Activated CD8-positive, alpha-beta memory T cell treated with anti-CD3 and anti-CD28 coated beads, Interleukin-2, amount 50 U/mL, for 24 hours (primary cell): ENCODE results near the gene ARID3A.

ENCODE experiments used
- DNase-seq: peaks from one replicate; pipeline ENCODE4 v3.0.0-alpha.2; 2020; ENCODE audit errors: extremely low read depth

Gene ARID3A

DNA sequence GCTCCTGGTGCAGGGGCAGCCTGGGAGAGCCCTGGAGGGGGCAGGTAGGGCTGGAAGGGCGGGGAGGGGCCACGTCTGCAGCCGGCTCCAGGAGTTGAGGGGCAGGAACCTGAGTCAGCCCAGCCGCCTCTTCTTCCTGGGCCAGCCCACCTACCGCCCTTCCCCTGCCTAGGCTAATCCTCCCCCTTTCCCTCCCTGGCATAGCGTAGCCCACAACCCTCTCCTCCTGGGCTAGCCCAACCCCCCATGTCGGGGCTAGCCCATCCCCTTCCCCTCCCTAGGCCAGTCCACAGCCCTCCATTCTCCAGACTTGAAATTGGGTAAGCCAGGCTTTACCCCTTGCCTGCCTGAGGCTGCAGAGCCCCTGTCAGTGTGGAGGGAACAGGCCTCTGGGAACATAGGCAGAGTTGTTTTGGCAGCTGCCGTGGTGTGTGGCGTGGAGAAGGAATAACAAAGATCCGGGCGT, 37.7 kb downstream of the ARID3A start:
- no peak for DNase-seq

DNA sequence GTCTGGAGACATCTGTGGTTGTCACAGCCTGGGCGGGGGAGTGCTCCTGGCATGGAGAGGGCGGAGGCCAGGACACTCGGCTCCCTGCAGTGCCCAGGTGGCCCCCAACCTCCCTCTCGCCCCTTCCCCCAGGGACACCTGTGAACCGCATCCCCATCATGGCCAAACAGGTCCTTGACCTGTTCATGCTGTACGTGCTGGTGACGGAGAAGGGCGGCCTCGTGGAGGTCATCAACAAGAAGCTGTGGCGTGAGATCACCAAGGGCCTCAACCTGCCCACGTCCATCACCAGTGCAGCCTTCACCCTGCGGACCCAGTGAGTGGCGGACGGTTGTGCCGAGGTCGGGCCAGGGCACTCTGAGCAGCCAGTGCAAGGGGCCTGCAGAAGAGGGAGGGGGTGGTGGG, 38.3 kb downstream of the ARID3A start:
- DNase-seq = no peak

DNA sequence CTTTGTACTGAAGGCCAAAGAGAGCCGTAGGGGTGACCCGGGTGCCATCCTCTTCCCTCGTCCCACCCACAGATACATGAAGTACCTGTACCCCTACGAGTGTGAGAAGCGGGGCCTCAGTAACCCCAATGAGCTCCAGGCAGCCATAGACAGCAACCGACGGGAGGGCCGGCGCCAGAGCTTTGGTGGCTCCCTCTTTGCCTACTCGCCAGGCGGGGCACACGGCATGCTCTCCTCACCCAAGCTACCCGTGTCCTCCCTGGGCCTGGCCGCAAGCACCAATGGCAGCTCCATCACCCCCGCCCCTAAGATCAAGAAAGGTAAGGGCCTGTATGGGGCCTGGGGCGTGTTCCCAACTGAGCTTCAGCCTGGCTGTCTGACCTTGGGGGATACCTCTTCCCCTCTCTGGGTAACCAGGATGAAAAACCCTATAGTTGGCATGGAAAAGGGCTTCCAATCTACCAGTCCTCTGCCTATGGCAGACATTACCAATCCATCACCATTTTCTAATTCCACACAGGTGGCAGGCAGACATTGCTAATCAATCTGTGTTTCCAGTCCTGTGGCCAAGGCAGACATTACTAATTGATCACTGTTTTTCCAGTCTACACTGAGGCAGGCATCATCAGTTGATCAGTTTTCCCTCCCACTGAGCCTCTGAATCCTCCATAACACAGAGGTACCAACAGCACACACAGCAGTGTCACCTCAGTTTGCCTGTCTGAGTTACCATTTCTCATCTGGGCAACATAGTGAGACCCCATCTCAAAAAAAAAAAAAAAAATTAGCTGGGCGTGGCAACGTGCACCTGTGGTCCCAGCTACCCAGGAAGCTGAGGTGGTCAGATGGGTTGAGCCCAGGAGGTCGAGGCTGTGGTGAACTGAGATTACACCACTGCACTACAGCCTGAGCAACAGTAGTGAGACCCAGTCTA, 39.2 kb downstream of the ARID3A start:
- no peak for DNase-seq

DNA sequence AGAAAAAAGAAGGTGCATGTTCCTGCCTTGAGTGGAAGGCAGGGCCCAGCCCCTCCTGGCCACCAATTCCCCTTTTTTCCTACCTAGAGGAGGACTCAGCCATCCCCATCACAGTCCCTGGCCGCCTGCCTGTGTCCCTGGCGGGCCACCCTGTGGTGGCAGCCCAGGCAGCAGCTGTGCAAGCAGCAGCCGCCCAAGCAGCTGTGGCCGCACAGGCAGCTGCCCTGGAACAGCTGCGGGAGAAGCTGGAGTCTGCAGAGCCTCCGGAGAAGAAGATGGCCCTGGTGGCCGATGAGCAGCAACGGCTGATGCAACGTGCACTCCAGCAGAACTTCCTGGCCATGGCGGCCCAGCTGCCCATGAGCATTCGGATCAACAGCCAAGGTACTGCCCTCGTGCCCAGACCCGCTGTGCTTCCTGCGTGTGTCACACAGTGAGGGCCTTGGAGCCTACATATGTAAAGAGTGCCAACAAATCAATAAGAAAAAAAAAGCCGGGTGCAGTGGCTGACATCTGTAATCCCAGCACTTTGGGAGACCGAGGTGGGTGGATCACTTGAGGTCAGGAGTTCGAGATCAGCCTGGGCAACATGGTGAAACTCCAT, 40.8 kb downstream of the ARID3A start:
- no peak for DNase-seq

DNA sequence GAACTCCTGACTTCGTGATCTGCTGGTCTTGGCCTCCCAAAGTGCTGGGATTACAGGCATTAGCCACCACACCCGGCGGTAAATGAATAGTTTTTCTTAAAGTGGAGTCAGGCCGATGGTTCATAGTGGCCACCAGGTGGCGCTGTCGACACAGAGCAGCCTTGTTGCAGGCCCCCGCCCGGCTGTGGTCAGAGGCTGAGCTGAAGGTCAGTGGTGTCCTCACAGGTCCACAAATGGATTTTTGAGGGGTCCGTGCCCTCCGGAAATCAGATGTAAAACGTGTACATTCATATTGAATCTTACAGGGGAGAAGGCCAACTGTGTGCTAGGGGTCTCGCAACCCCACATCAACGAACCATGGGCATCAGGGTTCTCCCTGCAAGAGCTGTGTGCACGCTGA, 44.9 kb downstream of the ARID3A start:
- no peak for DNase-seq

DNA sequence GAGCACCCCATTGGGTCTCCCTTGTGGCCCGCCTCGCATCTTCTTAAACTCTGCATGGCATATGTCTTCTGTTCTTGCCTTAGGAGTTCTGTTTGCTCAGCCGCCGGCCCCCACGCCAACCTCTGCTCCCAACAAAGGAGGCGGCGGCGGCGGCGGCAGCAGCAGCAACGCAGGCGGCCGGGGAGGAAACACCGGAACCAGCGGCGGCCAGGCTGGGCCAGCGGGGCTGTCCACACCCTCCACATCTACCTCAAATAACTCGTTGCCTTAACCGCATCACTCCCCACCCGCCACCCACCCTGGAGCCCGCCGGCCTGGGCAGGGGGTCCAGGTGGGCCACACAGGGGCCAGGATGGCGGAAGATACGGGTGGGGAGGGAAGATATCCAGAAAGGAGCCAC, 46.0 kb downstream of the ARID3A start:
- DNase-seq = no peak

DNA sequence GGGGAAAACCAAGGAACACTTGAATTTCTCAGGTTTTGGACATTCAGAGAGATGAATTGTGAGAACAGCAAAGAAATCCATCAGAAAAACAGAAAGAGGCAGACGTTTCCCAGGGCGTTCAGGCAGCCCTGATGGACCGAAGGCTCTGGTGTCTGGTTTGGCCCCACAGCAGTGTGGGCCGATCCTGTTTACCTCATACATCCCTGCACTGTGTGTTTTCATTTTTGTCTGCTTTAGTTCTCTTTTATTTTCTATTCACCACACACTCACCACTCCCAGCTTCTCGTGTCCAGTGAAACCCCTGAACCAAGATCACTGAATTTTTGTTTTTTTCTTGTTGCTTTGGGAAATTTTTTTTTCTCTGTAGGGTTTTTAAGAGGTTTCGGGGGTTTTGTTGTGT, 46.4 kb downstream of the ARID3A start:
- no peak for DNase-seq

DNA sequence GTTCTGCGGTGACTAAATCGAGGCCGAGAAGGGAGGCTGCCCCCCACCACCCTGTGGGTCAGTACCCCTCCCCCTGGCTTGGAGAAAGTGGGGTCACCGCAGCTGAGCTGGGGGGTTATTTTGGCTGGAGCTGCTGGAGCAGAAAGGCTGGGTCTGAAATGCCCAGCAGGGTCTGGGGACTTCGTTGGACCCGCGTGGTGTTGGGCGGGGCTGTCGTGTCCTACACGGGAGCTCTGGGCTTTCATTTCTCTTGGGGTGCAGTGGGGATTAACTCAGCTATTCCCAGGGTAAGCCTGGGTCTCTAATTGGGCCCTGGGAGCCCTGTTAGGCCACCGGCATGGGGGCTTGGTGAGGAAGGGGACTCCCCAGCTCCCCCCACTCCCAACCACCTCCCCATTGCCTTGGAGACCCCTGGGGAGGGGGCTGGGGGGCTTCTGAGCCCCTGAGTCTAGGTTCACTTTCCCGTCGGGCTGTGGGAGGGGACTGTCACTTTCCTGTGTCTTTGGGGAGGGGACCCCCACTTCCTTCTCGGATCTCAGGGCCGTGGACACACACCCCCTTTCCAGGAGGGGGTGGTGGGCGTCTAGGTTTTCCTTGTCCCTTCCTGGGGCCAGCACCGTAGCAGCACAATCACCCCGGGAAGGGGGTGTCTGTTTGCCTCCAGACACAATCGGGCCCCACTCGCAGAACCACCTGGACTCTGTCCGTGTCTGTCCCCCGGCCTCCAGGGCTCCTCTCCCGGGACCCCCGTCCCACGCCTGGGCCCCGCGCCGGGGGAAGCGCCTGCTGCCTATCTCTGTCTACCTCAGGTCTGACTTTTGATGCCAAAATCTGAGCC, 48.1 kb downstream of the ARID3A start:
- DNase-seq = no peak

DNA sequence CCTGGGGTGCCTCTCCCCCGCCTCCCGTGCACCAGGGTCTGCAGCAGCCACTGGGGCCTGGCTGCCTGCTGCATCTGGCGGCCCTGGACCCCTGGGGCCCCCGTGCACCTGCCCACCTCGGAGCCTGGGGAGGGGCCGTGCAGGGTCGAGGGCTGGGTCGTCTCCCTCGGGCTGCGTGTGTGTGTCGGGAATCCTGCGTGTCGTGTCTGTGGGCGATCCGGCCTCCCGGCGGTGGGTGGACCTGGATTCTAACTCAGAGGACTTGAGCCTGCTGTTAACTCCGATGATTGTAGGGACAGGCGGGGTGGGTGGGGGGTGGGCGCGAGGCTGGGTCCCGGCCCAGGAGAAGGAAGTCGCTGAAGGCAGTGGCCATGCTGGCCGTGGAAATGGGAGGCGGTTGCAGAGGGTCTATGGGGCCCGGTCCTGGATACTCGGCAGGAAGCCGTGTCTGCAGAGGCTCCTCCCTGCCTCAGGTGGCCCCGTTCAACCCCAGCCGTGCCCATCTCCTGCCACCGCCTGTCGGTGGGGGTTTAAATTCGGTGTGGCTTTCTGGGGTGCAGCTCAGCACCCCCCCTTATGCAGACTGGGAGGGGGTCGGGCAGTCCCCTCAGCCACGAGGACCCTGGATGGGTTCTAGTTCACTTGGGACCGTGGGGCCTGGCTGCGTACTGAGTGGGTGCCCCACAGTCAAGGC, 48.9 kb downstream of the ARID3A start:
- DNase-seq = no peak

DNA sequence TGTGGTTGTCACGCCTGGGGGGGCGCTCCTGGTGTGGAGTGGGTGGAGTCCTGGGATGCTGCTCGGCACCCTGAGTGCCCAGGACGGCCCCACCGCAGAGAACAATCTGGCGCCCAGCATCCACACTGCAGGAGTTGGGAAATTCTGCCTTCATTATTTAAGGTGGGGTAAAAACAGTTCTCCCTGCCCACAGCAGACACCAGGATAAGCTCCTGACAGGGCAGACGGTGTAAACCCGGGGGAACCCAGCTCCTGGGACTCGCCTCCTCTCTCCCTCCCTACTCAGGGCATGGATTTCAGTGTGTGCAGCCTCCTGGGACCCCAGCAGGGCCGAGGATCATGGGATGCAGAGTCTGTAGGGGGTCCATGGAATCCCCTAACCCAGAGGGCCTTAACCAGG, 50.6 kb downstream of the ARID3A start:
- DNase-seq = no peak

DNA sequence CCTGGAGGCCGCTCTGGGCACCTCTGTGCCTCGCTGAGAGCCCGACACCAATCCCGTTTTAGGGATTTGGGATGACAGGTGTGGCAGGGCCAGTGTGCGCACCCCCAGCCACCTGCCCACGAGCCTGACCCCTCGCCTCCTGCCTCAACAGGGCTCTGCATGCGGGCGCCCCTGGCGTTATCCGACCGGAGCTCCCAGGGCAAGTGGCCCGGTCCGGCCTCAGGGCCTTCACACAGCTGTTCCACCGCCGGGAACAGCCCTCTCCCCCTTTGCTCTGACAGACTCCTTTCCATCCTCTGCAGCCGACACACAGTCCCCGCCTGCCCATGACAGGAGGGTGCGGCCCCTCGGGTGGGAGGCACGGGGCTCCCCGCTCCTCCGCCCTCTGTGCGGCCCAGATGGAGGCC, 51.2 kb downstream of the ARID3A start:
- DNase-seq = no peak

DNA sequence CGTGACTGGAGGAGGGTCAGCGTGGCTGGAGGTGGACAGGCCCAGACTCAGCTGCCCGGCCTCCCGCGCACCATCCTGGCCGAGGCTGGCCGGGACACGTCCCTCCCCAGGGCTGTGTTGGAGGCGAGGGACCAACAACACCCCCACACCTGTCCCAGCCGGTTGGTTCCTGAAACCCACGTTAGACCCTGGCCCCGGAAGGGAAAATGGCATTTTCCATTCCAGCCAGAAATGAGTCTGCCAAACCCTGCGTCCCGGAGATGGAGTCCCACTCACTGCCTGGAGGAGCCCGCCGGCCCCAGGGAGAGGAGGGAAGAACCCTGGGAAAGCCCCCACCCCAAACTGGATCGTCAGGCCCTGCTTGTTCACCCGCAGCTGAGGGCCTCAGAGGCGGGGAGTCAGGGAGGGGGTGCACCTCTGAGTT, 53.5 kb downstream of the ARID3A start:
- DNase-seq = no peak

DNA sequence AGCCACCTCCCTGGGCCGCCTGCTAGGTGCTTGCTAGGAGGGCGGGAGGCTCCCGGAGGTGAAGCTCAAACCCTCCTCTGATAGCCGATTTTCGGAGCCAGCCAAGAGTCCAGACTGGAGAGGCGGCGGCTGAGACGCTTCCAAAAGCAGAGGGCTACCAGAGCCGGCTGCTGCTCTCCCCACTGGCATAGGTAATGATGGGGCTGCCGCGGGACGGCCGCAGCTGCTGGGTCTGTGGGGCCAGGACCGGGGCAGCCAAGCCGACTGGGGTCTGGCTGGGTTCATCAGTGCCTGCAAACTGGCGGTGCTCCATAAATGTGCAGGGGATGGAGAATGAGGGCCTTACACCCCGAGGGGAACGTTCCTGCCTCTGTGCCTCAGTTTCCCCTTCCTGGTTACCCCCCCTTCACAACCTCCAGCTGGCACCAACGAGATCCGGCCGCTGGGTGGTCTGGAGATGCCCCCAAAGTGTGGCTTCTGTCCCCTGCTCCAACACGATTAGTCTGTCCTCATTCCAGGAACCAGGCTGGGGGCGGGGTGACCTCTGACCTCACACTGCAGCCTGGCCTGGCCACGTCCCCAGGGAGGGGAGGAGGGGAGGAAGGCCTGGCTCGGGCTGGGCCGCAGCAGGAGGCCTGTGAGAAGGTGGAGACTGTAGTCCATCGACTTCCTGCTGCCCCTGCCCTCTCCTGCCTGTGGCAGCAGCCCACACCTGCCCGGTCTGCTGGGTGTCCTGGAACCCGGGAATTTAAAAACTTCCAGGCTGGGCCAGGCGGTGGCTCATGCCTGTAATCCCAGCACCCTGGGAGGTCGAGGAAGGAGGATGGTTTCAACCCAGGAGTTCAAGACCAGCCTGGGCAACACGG, 54.5 kb downstream of the ARID3A start:
- no peak for DNase-seq

DNA sequence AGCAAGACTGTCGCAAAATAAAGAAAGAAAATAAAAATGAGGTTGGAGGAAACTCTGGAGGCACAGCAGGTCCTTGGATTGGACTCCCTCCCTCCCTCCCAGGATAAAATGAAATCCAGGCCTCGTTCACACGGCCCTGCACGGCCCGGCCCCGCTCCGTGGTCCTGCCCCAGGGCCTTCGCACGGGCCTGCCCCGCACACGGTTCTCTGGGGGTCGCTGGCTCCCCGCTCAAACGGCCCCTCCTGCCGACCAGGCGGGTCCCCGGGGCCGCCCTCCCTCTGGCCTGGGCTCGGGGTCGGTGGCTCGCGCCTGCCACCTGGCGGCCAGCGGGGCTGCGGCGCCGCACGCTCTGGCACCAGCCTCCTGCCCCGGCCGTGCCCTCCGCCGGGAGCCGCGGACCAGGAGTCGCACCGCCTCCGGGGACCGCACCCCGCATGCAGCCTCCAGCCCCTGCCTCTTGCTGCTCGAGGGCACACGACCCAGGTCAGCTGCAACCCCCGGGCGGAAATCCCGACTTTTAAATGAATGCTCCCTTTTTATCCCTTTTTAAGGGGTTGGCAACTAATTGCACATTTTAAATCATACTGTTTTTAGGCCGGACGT, 56.8 kb downstream of the ARID3A start:
- DNase-seq = no peak

DNA sequence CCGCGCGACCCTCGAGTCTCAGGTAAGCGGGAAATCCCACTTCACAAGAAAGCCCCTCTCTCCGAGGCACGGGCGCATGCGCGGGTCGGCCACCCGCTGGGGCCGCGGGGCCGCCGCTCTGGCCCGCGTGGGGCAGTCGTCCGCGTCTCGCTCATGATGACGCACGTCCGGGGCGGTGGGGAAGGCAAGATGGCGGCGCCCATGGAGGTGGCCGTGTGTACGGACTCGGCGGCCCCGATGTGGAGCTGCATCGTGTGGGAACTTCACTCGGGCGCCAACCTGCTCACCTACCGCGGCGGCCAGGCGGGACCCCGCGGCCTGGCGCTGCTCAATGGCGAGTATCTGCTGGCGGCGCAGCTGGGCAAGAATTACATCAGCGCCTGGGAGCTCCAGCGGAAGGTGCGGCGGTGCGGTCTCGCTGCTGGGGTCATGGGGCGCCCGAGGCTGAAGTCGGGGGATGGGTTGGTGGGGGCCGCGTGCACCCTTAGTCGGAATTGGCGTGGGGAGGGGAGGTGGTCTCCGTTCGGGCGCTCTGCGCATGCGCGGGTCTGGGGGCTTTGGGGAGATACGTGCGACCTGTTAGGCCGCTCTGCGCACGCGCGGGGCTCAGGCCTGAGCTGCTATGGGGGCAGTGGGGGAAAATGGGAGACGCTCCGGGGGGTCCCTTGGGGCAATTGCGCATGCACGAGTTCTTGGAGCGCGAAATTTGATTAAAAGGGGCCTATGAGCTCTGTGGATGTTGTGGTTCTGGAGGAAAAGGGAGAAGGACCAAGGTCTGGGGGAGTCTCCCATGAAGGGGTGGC, 58.5 kb downstream of the ARID3A start, which contains the start of gene WDR18:
TSS of gene WDR18 (plus strand) at position 181 of the 803 bp plus-strand sequence. CDS start at position 190, 9 bp downstream.
- DNase-seq = peak; percentile 81

DNA sequence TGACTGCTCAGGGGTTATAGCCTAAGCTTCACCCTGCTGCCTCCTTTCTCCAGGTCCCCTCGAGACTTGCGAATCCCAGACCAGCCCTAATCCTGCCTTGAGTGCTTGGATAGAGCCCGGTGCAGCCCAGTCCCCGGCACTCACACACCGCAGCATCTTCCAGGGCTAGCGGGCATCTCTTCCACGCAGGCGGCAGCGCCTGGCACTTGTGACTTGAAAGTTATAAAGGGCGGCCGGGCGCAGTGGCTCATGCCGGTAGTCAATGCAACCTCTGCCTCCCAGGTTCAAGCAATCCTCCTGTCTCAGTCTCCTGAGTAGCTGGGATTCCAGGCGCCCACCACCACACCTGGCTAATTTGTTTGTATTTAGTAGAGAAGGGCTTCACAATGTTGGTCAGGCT, 60.2 kb downstream of the ARID3A start:
- no peak for DNase-seq

DNA sequence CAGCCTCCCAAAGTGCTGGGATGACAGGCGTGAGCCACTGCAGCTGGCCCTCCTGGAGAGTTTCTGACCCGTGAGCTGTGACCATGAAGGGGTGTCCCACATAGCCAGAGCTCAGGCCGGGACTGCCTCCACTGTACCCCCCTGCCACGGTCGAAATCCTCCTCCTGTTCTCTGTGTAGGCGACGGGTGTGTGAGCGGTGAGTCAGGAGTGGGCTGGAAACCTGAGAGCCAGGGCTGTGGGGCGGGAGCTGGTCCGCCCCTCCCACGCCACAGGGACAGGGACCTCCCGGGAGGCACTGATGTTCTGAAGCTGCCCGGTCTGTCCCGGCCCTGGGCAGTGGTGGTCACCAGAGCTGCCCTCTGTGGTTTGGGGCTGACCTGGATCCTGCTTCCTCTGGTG, 62.2 kb downstream of the ARID3A start:
- DNase-seq = no peak

DNA sequence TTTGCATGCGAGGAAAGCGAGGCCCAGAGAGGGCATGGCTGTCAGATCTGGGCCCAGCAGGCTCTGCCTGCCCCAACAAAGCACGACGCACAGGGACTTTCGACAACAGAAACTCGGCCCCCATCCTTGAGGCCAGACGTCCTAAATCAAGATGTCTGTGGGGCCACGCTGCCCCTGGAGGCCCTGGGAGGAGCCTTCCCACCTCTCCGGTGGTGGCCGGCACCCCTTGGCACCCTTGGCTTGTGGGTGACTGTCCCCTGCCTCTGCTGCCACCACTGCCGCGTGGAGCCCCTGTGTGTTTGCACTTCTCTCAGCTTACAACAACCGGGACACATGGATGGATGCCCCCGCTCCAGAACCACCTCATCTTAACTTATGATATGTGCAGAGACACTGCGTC, 62.7 kb downstream of the ARID3A start:
- DNase-seq = no peak

DNA sequence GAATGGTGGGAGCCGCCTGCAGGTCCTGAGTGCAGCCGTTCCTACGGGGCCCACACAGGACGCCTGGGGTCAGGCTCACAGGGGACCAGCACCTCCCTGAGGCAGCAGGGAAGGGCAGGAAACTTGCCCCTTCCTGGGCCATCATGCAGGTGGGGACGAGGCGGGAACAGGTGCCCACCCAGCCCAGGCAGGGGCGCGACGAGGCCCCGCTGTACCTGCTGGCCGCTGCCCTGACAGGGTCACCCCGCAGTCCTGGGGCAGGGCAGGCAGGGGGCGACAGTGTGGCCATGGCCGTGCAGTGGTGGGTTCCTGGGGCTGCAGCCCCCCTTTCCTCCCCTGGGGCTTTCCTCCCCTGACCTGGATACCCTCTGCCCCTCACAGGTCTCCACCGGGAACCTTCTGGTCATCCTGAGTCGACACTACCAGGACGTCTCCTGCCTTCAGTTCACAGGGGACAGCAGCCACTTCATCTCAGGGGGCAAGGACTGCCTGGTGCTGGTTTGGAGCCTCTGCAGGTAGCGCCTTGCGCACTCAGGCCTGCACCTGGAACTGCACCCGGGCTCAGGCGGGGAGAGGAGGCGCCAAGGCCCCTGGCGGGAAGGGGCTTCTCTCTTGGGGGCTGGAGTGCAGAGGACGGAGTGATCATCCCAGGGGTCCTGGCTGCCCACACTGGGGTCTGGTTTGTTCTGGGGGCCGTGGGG, 63.7 kb downstream of the ARID3A start:
- no peak for DNase-seq
